CD4-positive, alpha-beta T cell treated with Interleukin-6 at 100 ng/mL for 8 hours (primary cell): ENCODE data around the gene PIAS1.
A peak's percentile ranks its signal among the peaks of the same experiment; 100 is the strongest.
"Not testable (repeated sequence)": the region's sequence is repeated elsewhere in the genome, so short reads cannot be mapped to it uniquely, and the experiment has no call there.

Experiments
- DNase-seq: peaks from one replicate; pipeline ENCODE4 v3.0.0-alpha.2; 2020; ENCODE audit warnings: mixed read lengths, low spot score

PIAS1 gene

GRCh38 chr15:68053701-68054627 is at the start of gene PIAS1:
PIAS1 (plus strand) TSS chr15:68054315; CDS start chr15:68054327, 12 bp downstream.
- peak; percentile 96 for DNase-seq

- DNase-seq: not testable (repeated sequence)
Measured at GRCh38 chr15:68007642-68008041, 46.5 kb upstream of the PIAS1 start.

- DNase-seq: no peak
Measured at GRCh38 chr15:68010361-68011153, 43.6 kb upstream of the PIAS1 start.

- DNase-seq: no peak
Measured at GRCh38 chr15:68012911-68013310, 41.2 kb upstream of the PIAS1 start.

- DNase-seq: no peak
Measured at GRCh38 chr15:68014219-68014618, 39.9 kb upstream of the PIAS1 start.

- no peak for DNase-seq
Measured at GRCh38 chr15:68015244-68015643, 38.9 kb upstream of the PIAS1 start.

GRCh38 chr15:68017201-68017600 is 36.9 kb upstream of the PIAS1 start:
- no peak for DNase-seq

GRCh38 chr15:68018797-68019444 is 35.2 kb upstream of the PIAS1 start:
- DNase-seq: no peak

GRCh38 chr15:68019814-68020525 is 34.1 kb upstream of the PIAS1 start:
- no peak for DNase-seq

- no peak for DNase-seq
Measured at GRCh38 chr15:68020685-68021084, 33.4 kb upstream of the PIAS1 start.

GRCh38 chr15:68022061-68022460 is 32.1 kb upstream of the PIAS1 start:
- DNase-seq: no peak

- DNase-seq: no peak
Measured at GRCh38 chr15:68023307-68024101, 30.6 kb upstream of the PIAS1 start.

- no peak for DNase-seq
Measured at GRCh38 chr15:68025835-68026424, 28.2 kb upstream of the PIAS1 start.

- DNase-seq: no peak
Measured at GRCh38 chr15:68027388-68027787, 26.7 kb upstream of the PIAS1 start.

GRCh38 chr15:68028137-68028887 is 25.8 kb upstream of the PIAS1 start:
- no peak for DNase-seq

GRCh38 chr15:68028888-68029207 is 25.3 kb upstream of the PIAS1 start:
- DNase-seq: no peak

- no peak for DNase-seq
Measured at GRCh38 chr15:68029959-68030358, 24.2 kb upstream of the PIAS1 start.

GRCh38 chr15:68031404-68031803 is 22.7 kb upstream of the PIAS1 start:
- DNase-seq: no peak

GRCh38 chr15:68032672-68033071 is 21.4 kb upstream of the PIAS1 start:
- DNase-seq: no peak

- DNase-seq: no peak
Measured at GRCh38 chr15:68034081-68034480, 20.0 kb upstream of the PIAS1 start.
